Muscle of leg (tissue), 11 donors: ENCODE results near the gene RNASET2. TPM values are rescaled to one million over a fixed set of nuclear protein-coding genes. Genes with fewer than 3 reads are reported as not detected.

Experiments
- DNase-seq: peaks from one replicate; pipeline ENCODE4 v3.0.0; 2013
- H3K27ac ChIP-seq: one replicate; pipeline ENCODE4 v1.5.1; 2013; ENCODE audit warnings: mild to moderate bottlenecking, low read length, control low read depth
- H3K27me3 ChIP-seq: one replicate; pipeline ENCODE4 v1.6.1; 2013; ENCODE audit warnings: low read length; ENCODE audit not compliant: control insufficient read depth, insufficient read depth
- H3K36me3 ChIP-seq: one replicate; pipeline ENCODE4 v1.6.1; 2013; ENCODE audit warnings: low read length; ENCODE audit not compliant: control insufficient read depth, insufficient read depth
- H3K4me1 ChIP-seq: one replicate; pipeline ENCODE4 v1.6.1; 2013; ENCODE audit warnings: low read length; ENCODE audit not compliant: control insufficient read depth, insufficient read depth
- H3K4me3 ChIP-seq: one replicate; pipeline ENCODE4 v1.5.1; 2013; ENCODE audit warnings: low read length, control low read depth
- H3K9me3 ChIP-seq: replicated peaks from 2 replicates; pipeline ENCODE4 v1.6.1; 2013; ENCODE audit warnings: low read depth, low read length; ENCODE audit not compliant: control insufficient read depth
- WGBS: methylation state at CpG from one replicate; pipeline ENCODE4 v1.1.5; 2013; ENCODE audit warnings: missing lambda C conversion rate; ENCODE audit not compliant: insufficient coverage; 5-methylcytosine and 5-hydroxymethylcytosine counted together
- polyA plus RNA-seq, 8 donors: library from polyadenylated mRNA; unstranded; fragments of 120-200 nt; gene quantifications; one replicate each; pipeline versions ENCODE4 v1.2.1 to v1.2.3, GENCODE V29; 2013; ENCODE audit warnings: inconsistent platforms in 1 of 8, low replicate concordance in 1 of 8; ENCODE audit not compliant: insufficient read length in 8 of 8, insufficient read depth in 1 of 8
- total RNA-seq: library from RNA; stranded (reverse); fragments of 120-200 nt; gene quantifications from one replicate; pipeline ENCODE4 v1.2.4, GENCODE V29; 2013

RNASET2 gene
- total and polyA plus RNA-seq, 9 donors, result 15.4 to 23.8 (median 17.9) TPM

DNA sequence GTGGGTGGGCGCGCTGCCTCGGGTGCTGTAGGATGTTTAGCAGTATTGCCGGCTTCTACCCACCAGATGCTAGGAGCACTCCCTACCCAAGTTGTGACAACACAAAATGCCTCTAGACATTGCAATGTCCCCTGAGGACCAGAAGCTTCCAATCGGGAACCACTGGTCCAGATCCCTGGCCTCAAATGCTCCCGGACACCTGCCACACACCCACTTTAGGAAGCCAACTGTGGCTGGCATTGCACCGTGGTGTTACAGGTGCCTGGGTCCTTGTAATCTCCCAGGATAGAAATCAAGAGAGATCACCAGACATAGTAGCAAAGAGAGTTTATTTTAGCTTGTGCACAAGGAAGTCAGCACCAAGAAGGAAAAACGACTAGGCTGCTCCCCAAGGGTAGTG, 14.9 kb upstream of the RNASET2 start:
- 83% methylated on average over 6 of the region's 8 CpGs for WGBS
- Histone ChIP-seq H3K27ac (no peak overlapping the region), H3K27me3 (no peaks in the 10 kb centered on the region), H3K4me3 (no peak overlapping the region), H3K36me3 (no peaks in the 10 kb centered on the region), H3K4me1 (no peaks in the 10 kb centered on the region), H3K9me3 (peaks cover 5% of the 10 kb centered on the region)
- DNase-seq, result no peak

DNA sequence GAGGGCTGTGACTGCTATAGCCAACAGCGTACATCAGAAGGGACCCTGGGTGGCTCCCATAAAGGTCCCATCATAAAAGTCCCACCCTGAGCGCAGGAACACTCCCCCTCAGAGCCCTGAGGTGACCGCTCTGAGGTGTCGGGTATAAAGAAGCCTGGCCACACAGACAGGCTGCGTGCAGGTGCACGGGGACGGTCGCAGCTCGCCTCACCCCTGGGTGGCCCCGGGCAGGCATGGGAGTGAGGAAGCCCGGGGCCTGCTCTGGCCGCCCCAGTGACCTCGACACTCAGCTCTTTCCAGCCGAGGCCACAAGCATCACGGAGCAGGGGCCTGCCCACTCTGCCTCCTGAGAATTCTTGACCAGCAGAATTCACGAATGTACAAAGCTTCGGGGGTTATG, 14.4 kb upstream of the RNASET2 start:
- no peak overlapping the region for H3K4me3 ChIP-seq
- no peak for DNase-seq
- 85% methylated on average over 15 of the region's 17 CpGs for WGBS
- no peak overlapping the region for H3K27ac ChIP-seq
- H3K36me3 ChIP-seq, result no peaks in the 10 kb centered on the region
- H3K9me3 ChIP-seq, result peaks cover 5% of the 10 kb centered on the region
- H3K4me1 ChIP-seq, result no peaks in the 10 kb centered on the region
- no peaks in the 10 kb centered on the region for H3K27me3 ChIP-seq

DNA sequence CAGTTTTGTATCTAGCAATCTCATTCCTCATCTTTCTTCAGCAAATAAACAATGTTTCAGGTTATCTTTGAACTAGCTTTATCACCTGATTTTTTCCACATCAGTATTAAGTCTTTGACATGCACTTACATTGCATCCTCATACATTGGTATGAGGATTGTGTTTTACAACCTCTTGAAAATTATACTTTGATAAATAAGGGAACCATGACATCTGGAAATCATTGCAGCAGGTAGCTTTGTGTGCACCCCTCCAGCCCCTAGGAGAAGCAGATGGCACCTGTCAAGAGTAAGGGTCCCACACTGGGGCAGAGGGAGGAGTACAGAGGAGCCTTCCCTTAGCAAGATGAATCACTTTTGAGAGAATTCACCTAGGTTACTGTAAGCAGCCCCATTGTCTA, 13.7 kb upstream of the RNASET2 start:
- Histone ChIP-seq H3K9me3 (peaks cover 6% of the 10 kb centered on the region), H3K27ac (no peak overlapping the region), H3K27me3 (no peaks in the 10 kb centered on the region), H3K4me1 (no peaks in the 10 kb centered on the region), H3K4me3 (no peak overlapping the region), H3K36me3 (no peaks in the 10 kb centered on the region)
- no peak for DNase-seq

DNA sequence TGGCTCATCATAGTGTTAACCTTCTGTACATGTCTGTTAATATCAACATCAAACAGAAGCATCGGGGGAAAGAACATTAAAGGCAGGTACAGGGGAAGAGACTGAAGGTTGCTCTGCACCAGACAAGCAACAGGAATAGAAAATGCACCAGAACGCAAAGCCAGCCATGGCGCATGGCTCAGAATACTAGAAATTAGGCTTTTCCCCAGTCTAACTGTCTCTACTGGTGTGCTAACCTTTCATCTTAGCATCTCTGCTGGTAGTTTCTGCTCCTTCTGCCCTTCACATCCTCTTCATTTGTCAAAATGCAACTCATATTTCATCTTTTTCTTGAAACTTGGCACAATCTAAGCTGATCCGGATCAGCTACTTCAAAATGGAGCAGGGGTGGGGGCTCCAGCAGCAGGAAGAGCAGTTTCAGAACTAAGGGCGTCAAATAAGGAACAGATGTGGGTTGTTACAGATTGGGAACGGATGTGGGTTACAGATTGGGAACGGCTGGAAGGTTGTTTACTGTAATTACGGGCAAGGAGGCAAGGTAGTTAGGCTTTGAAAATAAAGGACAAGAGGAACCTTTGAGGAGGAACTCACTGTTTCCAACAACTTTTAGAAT, 13.1 kb upstream of the RNASET2 start:
- Histone ChIP-seq H3K4me1 (no peaks in the 10 kb centered on the region), H3K9me3 (peaks cover 8% of the 10 kb centered on the region), H3K27me3 (no peaks in the 10 kb centered on the region), H3K27ac (no peak overlapping the region), H3K36me3 (no peaks in the 10 kb centered on the region), H3K4me3 (no peak overlapping the region)
- DNase-seq, result peak; percentile 32
- WGBS, result 43% methylated on average over 7 of the region's 8 CpGs

DNA sequence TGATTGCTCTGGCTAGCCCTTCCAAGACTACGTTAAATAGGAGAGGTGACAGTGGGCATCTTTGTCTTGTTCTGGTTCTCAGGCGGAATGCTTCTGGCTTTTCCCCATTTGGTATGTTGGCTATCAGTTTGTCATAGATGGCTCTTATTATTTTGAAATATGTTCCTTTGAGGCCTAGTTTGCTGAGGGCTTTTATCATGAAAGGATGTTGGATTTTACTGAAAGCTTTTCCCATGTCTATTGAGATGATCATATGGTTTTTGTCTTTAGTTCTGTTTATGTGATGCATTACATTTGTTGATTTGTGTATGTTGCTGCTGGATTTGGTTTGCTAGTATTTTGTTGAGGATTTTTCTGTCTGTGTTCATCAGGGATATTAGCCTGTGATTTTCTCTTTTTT, 9.9 kb upstream of the RNASET2 start:
- H3K36me3 ChIP-seq, result no peaks in the 10 kb centered on the region
- no peak overlapping the region for H3K27ac ChIP-seq
- no peaks in the 10 kb centered on the region for H3K4me1 ChIP-seq
- H3K27me3 ChIP-seq, result no peaks in the 10 kb centered on the region
- H3K4me3 ChIP-seq, result no peak overlapping the region
- peaks cover 8% of the 10 kb centered on the region for H3K9me3 ChIP-seq
- 100% methylated on average over 1 of the region's 2 CpGs for WGBS
- no peak for DNase-seq

DNA sequence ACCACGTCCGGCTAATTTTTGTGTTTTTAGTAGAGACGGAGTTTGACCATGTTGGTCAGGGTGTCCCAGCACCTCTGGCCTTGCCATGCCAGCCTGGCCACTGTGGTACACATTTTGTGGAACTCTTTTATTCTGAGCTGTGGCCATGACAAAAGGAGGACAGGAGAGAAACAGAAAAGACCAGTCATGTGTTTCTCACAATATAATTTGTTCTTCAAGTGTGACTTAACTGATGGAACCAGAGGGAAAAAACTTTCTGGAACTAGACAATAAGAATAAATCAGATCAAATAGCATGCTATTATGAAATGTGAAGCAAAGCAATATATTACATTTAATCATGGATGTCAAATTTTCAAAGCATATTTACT, 4.2 kb upstream of the RNASET2 start:
- Histone ChIP-seq H3K27me3 (peaks cover 2% of the 10 kb centered on the region), H3K9me3 (peaks cover 3% of the 10 kb centered on the region), H3K4me3 (no peak overlapping the region), H3K36me3 (no peaks in the 10 kb centered on the region), H3K27ac (no peak overlapping the region), H3K4me1 (peaks cover 14% of the 10 kb centered on the region)
- no peak for DNase-seq
- WGBS, result 89% methylated on average over 3 of the region's 3 CpGs

DNA sequence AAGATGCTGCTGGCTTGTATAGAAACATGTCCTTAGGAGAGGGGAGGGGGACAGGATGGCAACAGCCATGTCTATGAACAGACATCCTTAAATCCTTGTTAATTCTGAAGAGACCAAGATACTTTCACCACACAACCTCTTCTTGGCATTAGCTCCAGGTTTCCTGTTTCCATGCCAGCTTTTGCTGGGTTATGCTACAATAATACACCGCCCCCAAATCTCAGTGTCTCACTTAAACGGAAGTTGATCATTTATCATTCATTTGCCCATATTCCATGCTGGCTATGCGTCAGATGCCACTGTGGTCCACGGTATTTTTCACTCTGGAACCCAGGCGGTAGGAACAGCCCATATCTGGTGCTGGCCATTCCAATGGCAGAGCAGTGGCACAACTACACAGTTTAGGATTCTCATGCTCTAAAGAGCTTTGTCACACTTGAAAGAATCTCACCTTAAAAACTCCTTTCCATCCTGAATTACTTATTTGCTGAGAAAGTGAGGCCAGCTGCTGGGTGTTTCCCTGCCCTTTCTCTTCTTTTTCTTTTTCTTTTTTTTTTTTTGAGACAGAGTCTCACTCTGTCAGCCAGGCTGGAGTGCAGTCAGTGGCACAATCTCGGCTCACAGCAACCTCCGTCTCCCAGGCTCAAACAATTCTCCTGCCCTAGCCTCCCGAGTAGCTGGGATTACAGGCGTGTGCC, 3.7 kb upstream of the RNASET2 start:
- Histone ChIP-seq H3K9me3 (peaks cover 2% of the 10 kb centered on the region), H3K27me3 (peaks cover 2% of the 10 kb centered on the region), H3K27ac (no peak overlapping the region), H3K4me3 (no peak overlapping the region), H3K4me1 (peaks cover 18% of the 10 kb centered on the region), H3K36me3 (no peaks in the 10 kb centered on the region)
- 72% methylated on average over 7 of the region's 9 CpGs for WGBS
- no peak for DNase-seq

DNA sequence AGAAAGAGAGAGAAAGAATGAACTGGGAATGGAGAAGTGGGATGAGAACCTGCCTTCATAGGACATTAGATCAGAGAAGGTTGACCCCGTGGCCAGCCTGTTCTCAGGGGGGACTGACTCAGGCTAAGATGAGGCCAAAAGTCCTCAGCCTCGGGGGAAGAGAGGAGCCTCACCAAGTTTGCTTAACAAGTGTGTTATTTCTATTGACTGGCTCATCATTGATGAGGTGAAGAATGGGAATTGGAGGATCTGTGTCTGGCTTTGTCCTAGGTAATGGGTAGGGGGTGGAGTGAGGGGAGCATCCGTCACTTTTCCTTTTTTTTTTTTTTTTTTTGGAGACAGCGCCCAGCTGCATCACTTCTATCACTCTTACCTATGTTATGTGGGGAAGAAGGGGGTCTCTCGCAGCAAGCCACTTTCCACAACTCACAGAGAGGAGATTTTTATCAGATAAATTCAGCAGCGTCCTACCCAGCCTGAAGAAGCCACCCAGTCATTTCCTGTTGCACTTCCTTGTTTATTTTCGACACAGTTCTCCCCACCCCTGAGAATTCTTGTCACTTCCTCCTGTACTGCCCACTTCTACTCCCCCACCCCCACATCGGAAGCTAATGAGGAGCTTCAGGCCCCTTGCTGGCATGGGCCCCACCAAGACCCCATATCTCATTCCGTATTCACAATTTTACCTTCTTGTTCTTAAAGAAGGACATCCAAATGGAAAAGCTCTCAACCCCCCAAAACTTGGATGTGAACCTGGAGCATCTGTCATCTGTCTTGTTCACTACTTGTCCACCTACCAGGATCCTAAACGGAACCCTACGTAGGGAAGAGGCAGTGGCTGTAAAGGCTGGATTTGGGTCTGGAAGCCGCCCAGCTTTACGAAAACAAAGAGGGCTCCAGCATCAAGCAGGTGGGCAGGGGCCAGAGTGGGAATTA, 2.8 kb upstream of the RNASET2 start:
- WGBS, result 62% methylated on average over 9 of the region's 13 CpGs
- Histone ChIP-seq H3K9me3 (no peaks in the 10 kb centered on the region), H3K36me3 (no peaks in the 10 kb centered on the region), H3K4me1 (peaks cover 18% of the 10 kb centered on the region), H3K4me3 (no peak overlapping the region), H3K27me3 (peaks cover 2% of the 10 kb centered on the region), H3K27ac (peak overlapping the region; percentile 32)
- DNase-seq, result peak; percentile 68

DNA sequence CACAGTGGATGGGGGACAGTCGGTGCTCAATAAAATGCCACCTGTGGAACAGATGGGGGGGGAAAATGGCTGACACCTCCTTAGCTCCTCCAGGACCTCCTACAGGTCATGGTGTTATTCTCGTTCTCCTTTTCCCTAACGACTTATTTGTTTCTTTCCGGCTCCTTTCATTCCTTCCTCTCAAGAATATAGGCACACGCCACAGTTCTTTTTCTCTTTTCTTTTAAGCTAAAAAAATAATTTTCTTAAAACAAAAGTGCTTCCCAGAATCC, 1.4 kb upstream of the RNASET2 start:
- H3K36me3 ChIP-seq, result peaks cover 2% of the 10 kb centered on the region
- DNase-seq, result no peak
- peaks cover 2% of the 10 kb centered on the region for H3K27me3 ChIP-seq
- no peak overlapping the region for H3K27ac ChIP-seq
- H3K4me1 ChIP-seq, result peaks cover 18% of the 10 kb centered on the region
- no peaks in the 10 kb centered on the region for H3K9me3 ChIP-seq
- 63% methylated on average over 4 of the region's 5 CpGs for WGBS
- no peak overlapping the region for H3K4me3 ChIP-seq

DNA sequence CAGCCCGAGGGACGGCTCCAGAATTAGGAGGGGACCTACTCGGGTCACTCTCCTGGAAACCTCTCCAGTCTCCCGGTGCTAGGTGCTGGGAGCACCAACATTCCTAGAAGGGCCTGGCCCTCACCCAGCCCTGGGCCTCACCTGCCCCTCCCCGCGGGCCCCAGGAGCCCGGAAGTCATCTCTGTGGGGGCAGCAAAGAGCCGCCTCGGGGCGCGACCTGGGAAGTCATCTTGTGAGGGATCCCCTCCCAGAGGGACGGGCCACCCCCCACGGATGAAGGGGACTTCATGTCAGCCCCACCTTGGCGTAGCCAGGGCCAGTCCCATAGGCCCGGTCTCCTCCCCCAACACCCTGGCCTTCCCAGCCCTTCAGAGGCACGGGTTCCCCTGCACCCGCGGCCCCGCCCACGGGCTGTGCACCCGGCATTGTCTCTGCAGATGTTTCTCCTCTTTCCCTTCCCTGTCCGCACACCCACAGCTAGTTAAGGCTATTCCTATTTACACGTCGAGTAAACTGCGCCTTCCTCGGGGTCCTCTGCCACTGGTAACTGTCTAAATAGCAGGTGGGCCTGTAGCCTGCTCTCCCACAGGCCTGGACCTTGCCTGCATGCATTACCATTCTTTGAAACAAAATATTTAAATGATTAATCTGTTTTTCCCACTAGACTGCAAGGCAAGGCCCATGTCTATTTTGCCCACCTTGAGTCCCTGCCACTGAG, 896 bp upstream of the RNASET2 start:
- Histone ChIP-seq H3K27me3 (peaks cover 2% of the 10 kb centered on the region), H3K9me3 (no peaks in the 10 kb centered on the region), H3K4me3 (peak overlapping the region; percentile 75), H3K27ac (peak overlapping the region; percentile 65), H3K36me3 (peaks cover 2% of the 10 kb centered on the region), H3K4me1 (peaks cover 18% of the 10 kb centered on the region)
- WGBS, result 9% methylated on average over 23 of the region's 26 CpGs
- DNase-seq, result peak; percentile 60
